Measurements from ENCODE around the gene PCNX2. TPM values are rescaled to one million over a fixed set of nuclear protein-coding genes. Genes with fewer than 3 reads are reported as not detected.

Gene PCNX2
- total and polyA plus RNA-seq, 2 donors (not counting 1 experiment from before 2014, with no cell fraction given) = 13.0 to 37.8 TPM

GRCh38 chr1:233319272-233319671 lies 23.7 kb upstream of the PCNX2 start:
- Histone ChIP-seq H3K27me3 (ENCODE audit: control insufficient read depth, insufficient read depth, low read length) (no peaks in the 10 kb centered on the region), H3K9ac (ENCODE audit: insufficient read depth, low read length) (no peak overlapping the region), H3K9me3 (ENCODE audit: control insufficient read depth, insufficient read depth, low read depth, low read length) (no peaks in the 10 kb centered on the region), H3K79me2 (ENCODE audit: control insufficient read depth, insufficient read depth, low read length) (no peaks in the 10 kb centered on the region), H4K20me1 (ENCODE audit: control insufficient read depth, extremely low read depth, insufficient read depth, low read length) (no peaks in the 10 kb centered on the region), H3K27ac (ENCODE audit: insufficient read depth, low read length) (no peak overlapping the region), H2AFZ (ENCODE audit: low read length) (no peak overlapping the region), H3K36me3 (ENCODE audit: control insufficient read depth, insufficient read depth, low read length) (no peaks in the 10 kb centered on the region), H3K4me2 (ENCODE audit: extremely low read depth, insufficient read depth, low read length) (no peak overlapping the region), H3K4me1 (ENCODE audit: control insufficient read depth, extremely low read depth, insufficient read depth, low read length) (no peaks in the 10 kb centered on the region), H3K4me3 (replicated peaks in 1 of 4; ENCODE audit: control extremely low read depth in 1 of 4, insufficient read depth in 1 of 4, low read depth in 3 of 4, low read length in 4 of 4) (no peak overlapping the region)
- no peak for TF ChIP-seq CTCF (conservative IDR thresholded peaks at IDR 0.05 in 1 of 2, IDR thresholded peaks at IDR 0.05 in 1 of 2; ENCODE audit: low read depth in 1 of 2, low read length in 2 of 2)
- TF ChIP-seq EZH2 (IDR thresholded peaks at IDR 0.05; ENCODE audit: low read length, missing control alignments) = no peak
- no peak for DNase-seq (ENCODE audit: low read depth in 2 of 2)

GRCh38 chr1:233316473-233316872 lies 20.9 kb upstream of the PCNX2 start:
- H3K4me2 ChIP-seq (ENCODE audit: extremely low read depth, insufficient read depth, low read length) = no peak overlapping the region
- H3K27ac ChIP-seq (ENCODE audit: insufficient read depth, low read length) = no peak overlapping the region
- no peaks in the 10 kb centered on the region for H3K4me1 ChIP-seq (ENCODE audit: control insufficient read depth, extremely low read depth, insufficient read depth, low read length)
- H3K79me2 ChIP-seq (ENCODE audit: control insufficient read depth, insufficient read depth, low read length) = no peaks in the 10 kb centered on the region
- no peaks in the 10 kb centered on the region for H3K9me3 ChIP-seq (ENCODE audit: control insufficient read depth, insufficient read depth, low read depth, low read length)
- TF ChIP-seq EZH2 (IDR thresholded peaks at IDR 0.05; ENCODE audit: low read length, missing control alignments) = no peak
- TF ChIP-seq CTCF (conservative IDR thresholded peaks at IDR 0.05 in 1 of 2, IDR thresholded peaks at IDR 0.05 in 1 of 2; ENCODE audit: low read depth in 1 of 2, low read length in 2 of 2) = no peak
- H3K9ac ChIP-seq (ENCODE audit: insufficient read depth, low read length) = no peak overlapping the region
- no peaks in the 10 kb centered on the region for H3K27me3 ChIP-seq (ENCODE audit: control insufficient read depth, insufficient read depth, low read length)
- no peak overlapping the region for H2AFZ ChIP-seq (ENCODE audit: low read length)
- H3K36me3 ChIP-seq (ENCODE audit: control insufficient read depth, insufficient read depth, low read length) = no peaks in the 10 kb centered on the region
- H3K4me3 ChIP-seq (replicated peaks in 1 of 4; ENCODE audit: control extremely low read depth in 1 of 4, insufficient read depth in 1 of 4, low read depth in 3 of 4, low read length in 4 of 4) = no peak overlapping the region
- DNase-seq (ENCODE audit: low read depth in 2 of 2) = no peak
- no peaks in the 10 kb centered on the region for H4K20me1 ChIP-seq (ENCODE audit: control insufficient read depth, extremely low read depth, insufficient read depth, low read length)

DNA sequence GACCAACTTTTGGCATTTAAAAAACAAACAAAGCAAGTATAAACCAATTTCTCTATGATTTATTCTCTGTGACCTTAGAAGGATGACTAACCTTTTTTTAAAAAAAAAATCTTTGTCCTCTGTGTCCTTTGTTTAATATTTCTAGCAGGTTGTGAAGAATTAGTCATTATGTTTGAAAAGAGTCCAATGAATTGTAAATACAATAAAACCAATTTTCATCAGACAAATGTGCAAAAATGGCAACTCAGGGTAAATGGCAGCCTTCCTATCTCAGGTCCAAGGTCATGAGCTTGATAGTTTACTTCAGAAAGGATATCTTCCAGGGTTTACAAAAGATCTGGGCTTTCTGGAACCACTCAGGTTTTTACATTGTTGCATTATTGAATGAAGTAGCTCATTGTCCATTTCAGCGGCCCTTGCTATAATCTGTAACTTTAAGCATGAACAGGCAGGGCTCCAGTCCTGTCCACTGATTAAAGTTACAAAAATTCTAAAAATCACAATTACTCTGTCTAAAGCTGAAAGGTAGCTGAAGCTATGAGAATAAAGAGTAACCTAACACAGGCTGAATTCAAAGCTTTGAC lies 20.3 kb upstream of the PCNX2 start:
- no peak overlapping the region for H3K4me3 ChIP-seq (replicated peaks in 1 of 4; ENCODE audit: control extremely low read depth in 1 of 4, insufficient read depth in 1 of 4, low read depth in 3 of 4, low read length in 4 of 4)
- H3K27me3 ChIP-seq (ENCODE audit: control insufficient read depth, insufficient read depth, low read length) = no peaks in the 10 kb centered on the region
- DNase-seq (ENCODE audit: low read depth in 2 of 2) = peak in 1 of 2 donors; percentile 32
- no peaks in the 10 kb centered on the region for H3K36me3 ChIP-seq (ENCODE audit: control insufficient read depth, insufficient read depth, low read length)
- no peak overlapping the region for H3K4me2 ChIP-seq (ENCODE audit: extremely low read depth, insufficient read depth, low read length)
- TF ChIP-seq EZH2 (IDR thresholded peaks at IDR 0.05; ENCODE audit: low read length, missing control alignments) = no peak
- no peak overlapping the region for H3K27ac ChIP-seq (ENCODE audit: insufficient read depth, low read length)
- H3K9me3 ChIP-seq (ENCODE audit: control insufficient read depth, insufficient read depth, low read depth, low read length) = no peaks in the 10 kb centered on the region
- H3K9ac ChIP-seq (ENCODE audit: insufficient read depth, low read length) = no peak overlapping the region
- H3K4me1 ChIP-seq (ENCODE audit: control insufficient read depth, extremely low read depth, insufficient read depth, low read length) = no peaks in the 10 kb centered on the region
- no peak overlapping the region for H2AFZ ChIP-seq (ENCODE audit: low read length)
- no peaks in the 10 kb centered on the region for H4K20me1 ChIP-seq (ENCODE audit: control insufficient read depth, extremely low read depth, insufficient read depth, low read length)
- H3K79me2 ChIP-seq (ENCODE audit: control insufficient read depth, insufficient read depth, low read length) = no peaks in the 10 kb centered on the region
